BJ (cell line): ENCODE measurements around the gene NRCAM. TPM values are rescaled to one million over a fixed set of nuclear protein-coding genes. Genes with fewer than 3 reads are reported as not detected.

Experiments
- CTCF ChIA-PET: fragments of 350-600 bp; formaldehyde crosslinking; extraction: SDS; loops from one replicate; lab custom pipeline; 2021; ENCODE audit warnings: antibody characterized with exemption, inconsistent platforms; lab: Yijun Ruan, JAX
- POLR2A ChIA-PET: fragments of 300-600 bp; sonication (Branson Sonifier 250); formaldehyde crosslinking; extraction: SDS; loops from one replicate; lab custom pipeline; 2021; ENCODE audit warnings: antibody characterized with exemption; lab: Charles Lee
- DNase-seq: peaks from one replicate; pipeline ENCODE4 v3.0.0-alpha.2; 2011; ENCODE audit warnings: low read depth
- H3K27me3 ChIP-seq: 2 replicates; pipeline ENCODE4 v1.6.0; 2011; ENCODE audit warnings: low read length; ENCODE audit not compliant: control insufficient read depth, insufficient read depth
- H3K36me3 ChIP-seq: 2 replicates; pipeline ENCODE4 v1.5.1; 2011; ENCODE audit warnings: low read length; ENCODE audit not compliant: control insufficient read depth, insufficient read depth
- H3K4me3 ChIP-seq: 2 replicates; pipeline ENCODE4 v1.5.1; 2011; ENCODE audit warnings: low read depth, mild to moderate bottlenecking, control low read depth, low read length
- CTCF ChIP-seq: IDR thresholded peaks from 2 replicates; pipeline ENCODE4 v1.5.1; 2011; ENCODE audit warnings: low read depth, mild to moderate bottlenecking, control low read depth, inconsistent platforms, low read length, moderate library complexity; ENCODE audit not compliant: insufficient read depth
- polyA plus RNA-seq: library from polyadenylated mRNA; depleted of rRNA; stranded (reverse); fragments of >200 nt; gene quantifications from 2 replicates; pipeline ENCODE4 v1.2.3, GENCODE V29; 2011

Gene NRCAM
- polyA plus RNA-seq, 1 experiment = 1.1 TPM

GRCh38 chr7:108328174-108328651 is 128.0 kb downstream of the NRCAM start:
- Histone ChIP-seq H3K36me3 (no peaks in the 10 kb centered on the region), H3K4me3 (no peak overlapping the region), H3K27me3 (peaks cover 2% of the 10 kb centered on the region; the same call in 1 of the 2 replicates)
- POLR2A ChIA-PET = no interaction called here
- DNase-seq = no peak
- TF ChIP-seq CTCF = no peak
- CTCF ChIA-PET = no interaction called here

- H3K4me3 ChIP-seq = no peak overlapping the region
- peaks cover 2% of the 10 kb centered on the region; the same call in 1 of the 2 replicates for H3K27me3 ChIP-seq
- DNase-seq = no peak
- no peak for TF ChIP-seq CTCF
- POLR2A ChIA-PET = no interaction called here
- no peaks in the 10 kb centered on the region for H3K36me3 ChIP-seq
- CTCF ChIA-PET = no interaction called here
Observed at GRCh38 chr7:108327353-108327752, 128.9 kb downstream of the NRCAM start.

GRCh38 chr7:108326938-108327337 is 129.3 kb downstream of the NRCAM start:
- H3K36me3 ChIP-seq = no peaks in the 10 kb centered on the region
- H3K4me3 ChIP-seq = no peak overlapping the region
- no peak for TF ChIP-seq CTCF
- H3K27me3 ChIP-seq = peaks cover 2% of the 10 kb centered on the region; the same call in 1 of the 2 replicates
- POLR2A ChIA-PET = no interaction called here
- CTCF ChIA-PET = interaction anchor here (0.5 kb wide), 1 partner anchor 122 kb away, joined by 3 read pairs; no protein-coding TSS in a partner anchor
- DNase-seq = no peak

- Histone ChIP-seq H3K27me3 (peaks cover 2% of the 10 kb centered on the region; the same call in 1 of the 2 replicates), H3K36me3 (no peaks in the 10 kb centered on the region), H3K4me3 (no peak overlapping the region)
- ChIA-PET CTCF (no interaction called here), POLR2A (no interaction called here)
- no peak for TF ChIP-seq CTCF
- DNase-seq = no peak
Observed at GRCh38 chr7:108324053-108325038, 131.9 kb downstream of the NRCAM start.
